Adrenal gland (tissue), 12 donors: ENCODE results near the gene CERS3. TPM values are rescaled to one million over a fixed set of nuclear protein-coding genes. Genes with fewer than 3 reads are reported as not detected.

Source experiments
- DNase-seq, 7 donors: peaks; one replicate each; pipeline ENCODE4 v3.0.0-alpha.2; 2019 to 2020
- H3K27ac ChIP-seq, 5 donors: fragments of 200-600 bp; sonication (generic) in 4 of 5; 1 replicate in 3 of 5; 2 replicates in 2 of 5; pipeline versions ENCODE4 v1.5.1 to v1.8.0; 2016 to 2020; ENCODE audit warnings: mild to moderate bottlenecking in 1 of 5
- H3K27me3 ChIP-seq: fragments of 200-600 bp; 2 replicates; pipeline ENCODE4 v1.8.0; 2021
- H3K36me3 ChIP-seq, 2 donors: fragments of 200-600 bp; replicated peaks in 1 of 2; 1 replicate in 1 of 2; 2 replicates in 1 of 2; pipeline versions ENCODE4 v1.5.1 to v1.8.0; 2018 to 2022
- H3K4me1 ChIP-seq, 2 donors: fragments of 200-600 bp; replicated peaks in 1 of 2; 1 replicate in 1 of 2; 2 replicates in 1 of 2; pipeline versions ENCODE4 v1.5.1 to v1.8.0; 2018 to 2021
- H3K4me3 ChIP-seq, 4 donors: fragments of 200-600 bp; sonication (generic) in 3 of 4; one replicate each; pipeline ENCODE4 v1.5.1; 2016 to 2018
- H3K9me3 ChIP-seq, 3 donors: fragments of 200-600 bp; sonication (generic) in 1 of 3; replicated peaks in 1 of 3; 1 replicate in 2 of 3; 2 replicates in 1 of 3; pipeline versions ENCODE4 v1.5.1 to v1.8.0; 2016 to 2021
- POLR2A ChIP-seq, 2 donors: fragments of 450-650 bp; IDR thresholded peaks; one replicate each; pipeline ENCODE4 v1.6.1; 2017; ENCODE audit warnings: antibody characterized with exemption in 2 of 2, mild to moderate bottlenecking in 2 of 2, moderate library complexity in 1 of 2
- WGBS, 4 donors: extraction: QIAGEN DNeasy Blood & Tissue Kit in 2 of 4; methylation state at CpG; one replicate each; pipeline versions ENCODE4 v1.1.5 to v1.1.7; 2013 to 2017; 5-methylcytosine and 5-hydroxymethylcytosine counted together
- intact Hi-C, 2 donors: fragments of 100-400 bp; cut with DNase I; formaldehyde crosslinking; loops; one replicate each; pipeline versions ENCODE4 v1.14.1 to v1.15.0; 2022 to 2023
- polyA plus RNA-seq, 3 donors: library from polyadenylated mRNA; stranded (reverse); fragments of 200-250 nt in 2 of 3; fragments of 350-450 nt in 1 of 3; fragmentation: Illumina TruSeq in 1 of 3; extraction: RNeasy Lipid Tissue Mini Kit (QIAGEN cat#74804) in 1 of 3; gene quantifications; one replicate each; pipeline ENCODE4 v1.2.3, GENCODE V29; 2013 to 2014
- total RNA-seq, 9 donors: library from RNA; depleted of rRNA in 4 of 9; stranded (reverse); fragments of >200 nt in 4 of 9; fragments of 120-200 nt in 1 of 9; fragmentation: NEBNext Ultra II Directional in 1 of 9; extraction: Animal tissue kit (Norgen Biotek cat#: 25700) in 1 of 9; gene quantifications; one replicate each; pipeline versions ENCODE4 v1.1.0 to v1.2.4, GENCODE V29; 2013 to 2023
- TF ChIP-seq, protein P1 (sequence below), 6 experiments: fragments of 450-650 bp in 4 of 6; fragments of 200-600 bp in 2 of 6; sonication (generic) in 1 of 6; IDR thresholded peaks; 1 replicate in 5 of 6; 2 replicates in 1 of 6; pipeline versions ENCODE4 v1.5.1 to v1.8.0; 2016 to 2021; ENCODE audit warnings: antibody characterized with exemption in 6 of 6, mild to moderate bottlenecking in 2 of 6, moderate library complexity in 1 of 6
- donor health status: healthy with polysubstance abuse.
- donor health status: Bipolar disorder and iron deficiency.
- donor health status: DM: yes; HTN: yes; CAD: no.
- donor health status: DM: no; HTN: no; CAD: no.
- donor health status: DM: no; HTN: no; CAD: no.
- donor health status: DM: yes; HTN: yes; CAD: no.

CERS3 gene
- total and polyA plus RNA-seq, 12 donors = 0.07 to 0.08 TPM; not detected in 10

DNA sequence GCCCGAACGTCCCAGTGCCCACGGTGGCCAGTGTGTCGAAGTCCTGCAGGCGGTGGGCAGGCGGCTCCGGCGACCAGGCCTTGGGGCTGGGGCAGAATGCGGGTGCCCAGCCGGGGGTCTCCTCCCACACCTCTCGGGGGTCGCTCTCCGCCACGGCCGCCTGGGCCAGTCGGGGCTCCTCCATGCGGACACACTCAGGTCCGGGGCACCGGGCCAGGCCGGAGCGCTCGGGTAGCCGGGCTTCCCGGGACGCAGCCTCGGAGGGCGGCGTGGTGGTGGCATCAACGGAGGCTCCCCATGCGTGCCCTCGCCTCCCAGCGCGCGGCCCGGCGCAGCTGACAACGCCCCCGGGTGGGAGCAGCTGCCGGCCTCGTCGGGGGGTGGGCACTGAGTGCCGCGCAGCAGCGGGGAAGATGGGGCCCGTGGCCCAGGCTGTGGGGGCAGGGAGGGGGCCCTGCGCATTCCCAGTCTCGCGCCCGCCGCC, 30.1 kb upstream of the CERS3 start:
- DNase-seq = no peak
- TF ChIP-seq, protein P1, sequence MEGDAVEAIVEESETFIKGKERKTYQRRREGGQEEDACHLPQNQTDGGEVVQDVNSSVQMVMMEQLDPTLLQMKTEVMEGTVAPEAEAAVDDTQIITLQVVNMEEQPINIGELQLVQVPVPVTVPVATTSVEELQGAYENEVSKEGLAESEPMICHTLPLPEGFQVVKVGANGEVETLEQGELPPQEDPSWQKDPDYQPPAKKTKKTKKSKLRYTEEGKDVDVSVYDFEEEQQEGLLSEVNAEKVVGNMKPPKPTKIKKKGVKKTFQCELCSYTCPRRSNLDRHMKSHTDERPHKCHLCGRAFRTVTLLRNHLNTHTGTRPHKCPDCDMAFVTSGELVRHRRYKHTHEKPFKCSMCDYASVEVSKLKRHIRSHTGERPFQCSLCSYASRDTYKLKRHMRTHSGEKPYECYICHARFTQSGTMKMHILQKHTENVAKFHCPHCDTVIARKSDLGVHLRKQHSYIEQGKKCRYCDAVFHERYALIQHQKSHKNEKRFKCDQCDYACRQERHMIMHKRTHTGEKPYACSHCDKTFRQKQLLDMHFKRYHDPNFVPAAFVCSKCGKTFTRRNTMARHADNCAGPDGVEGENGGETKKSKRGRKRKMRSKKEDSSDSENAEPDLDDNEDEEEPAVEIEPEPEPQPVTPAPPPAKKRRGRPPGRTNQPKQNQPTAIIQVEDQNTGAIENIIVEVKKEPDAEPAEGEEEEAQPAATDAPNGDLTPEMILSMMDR (IDR thresholded peaks at IDR 0.05) = no peak
- TF ChIP-seq POLR2A (IDR thresholded peaks at IDR 0.05) = no peak
- Histone ChIP-seq H3K9me3 (no peaks in the 10 kb centered on the region), H3K36me3 (no peaks in the 10 kb centered on the region), H3K4me1 (no peaks in the 10 kb centered on the region), H3K27me3 (no peaks in the 10 kb centered on the region), H3K27ac (no peak overlapping the region), H3K4me3 (no peak overlapping the region)
- intact Hi-C loops = no loop called here
- WGBS, 4 donors = 86 to 97% (median 95%) methylated on average over 6 to 50 of the region's 50 CpGs

DNA sequence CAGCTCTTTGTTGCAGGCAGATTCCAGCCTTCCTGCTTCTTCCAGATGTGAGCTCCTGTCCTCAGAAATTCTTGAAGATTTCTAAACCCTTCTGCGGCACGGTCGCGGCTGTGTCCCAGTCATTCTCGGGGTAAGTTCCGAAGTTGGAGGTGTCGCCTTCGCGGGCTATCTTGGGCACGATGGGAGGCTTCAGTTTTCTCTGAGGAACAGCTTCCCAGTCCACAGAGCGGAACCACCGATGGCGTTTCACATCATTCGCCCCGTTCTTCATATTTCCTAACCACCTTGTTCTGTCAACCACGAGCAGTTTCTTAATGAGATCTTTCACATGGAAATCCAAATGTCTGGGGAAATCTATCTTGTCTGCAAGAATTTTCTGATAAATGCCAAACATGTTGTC, 24.7 kb upstream of the CERS3 start:
- no peak for TF ChIP-seq POLR2A (IDR thresholded peaks at IDR 0.05)
- TF ChIP-seq, protein P1 (IDR thresholded peaks at IDR 0.05) = no peak
- Histone ChIP-seq H3K36me3 (no peaks in the 10 kb centered on the region), H3K9me3 (no peaks in the 10 kb centered on the region), H3K4me3 (no peak overlapping the region), H3K4me1 (no peaks in the 10 kb centered on the region), H3K27me3 (no peaks in the 10 kb centered on the region), H3K27ac (no peak overlapping the region)
- no peak for DNase-seq
- WGBS, 4 donors = 89 to 92% (median 90%) methylated on average over 16 of the region's 16 CpGs
- intact Hi-C loops = no loop called here

GRCh38 chr15:100547961-100548360, 19.2 kb upstream of the CERS3 start:
- H3K4me1 ChIP-seq = no peaks in the 10 kb centered on the region
- 74 to 84% (median 77%) methylated on average over 4 to 5 of the region's 5 CpGs for WGBS, 4 donors
- no peaks in the 10 kb centered on the region for H3K9me3 ChIP-seq
- no peaks in the 10 kb centered on the region for H3K36me3 ChIP-seq
- no peak for DNase-seq
- H3K27me3 ChIP-seq = peaks cover 20% of the 10 kb centered on the region
- intact Hi-C loops = no loop called here
- H3K27ac ChIP-seq = no peak overlapping the region
- H3K4me3 ChIP-seq = no peak overlapping the region
- TF ChIP-seq, protein P1 (IDR thresholded peaks at IDR 0.05) = no peak
- TF ChIP-seq POLR2A (IDR thresholded peaks at IDR 0.05) = no peak

DNA sequence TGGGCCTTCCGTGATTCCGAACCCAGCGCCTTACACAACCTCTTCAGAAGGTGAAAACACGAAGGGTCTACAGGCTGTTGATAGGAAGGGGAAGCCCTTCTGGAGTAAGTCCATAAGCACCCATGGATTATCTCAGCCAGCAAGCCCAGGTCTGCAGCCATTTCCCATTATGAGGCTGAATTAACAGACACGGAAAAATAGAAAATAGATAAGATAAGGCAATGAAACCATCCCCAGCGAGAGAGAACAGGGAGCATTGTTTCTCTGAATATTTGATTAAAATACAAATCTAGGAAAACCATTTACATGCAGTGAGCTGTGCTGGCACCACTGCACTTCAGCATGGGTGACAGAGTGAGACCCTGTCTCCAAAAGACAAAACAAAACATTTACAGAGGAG, 16.2 kb upstream of the CERS3 start:
- H3K27me3 ChIP-seq = peaks cover 28% of the 10 kb centered on the region
- H3K27ac ChIP-seq = no peak overlapping the region
- DNase-seq = no peak
- H3K4me3 ChIP-seq = no peak overlapping the region
- 52 to 74% (median 62%) methylated on average over 4 to 6 of the region's 6 CpGs for WGBS, 4 donors
- H3K4me1 ChIP-seq = no peaks in the 10 kb centered on the region
- TF ChIP-seq, protein P1 (IDR thresholded peaks at IDR 0.05) = no peak
- no peak for TF ChIP-seq POLR2A (IDR thresholded peaks at IDR 0.05)
- intact Hi-C loops = no loop called here
- no peaks in the 10 kb centered on the region for H3K9me3 ChIP-seq
- H3K36me3 ChIP-seq = no peaks in the 10 kb centered on the region
